ENCODE results near the gene CALHM3.

Gene CALHM3

DNA sequence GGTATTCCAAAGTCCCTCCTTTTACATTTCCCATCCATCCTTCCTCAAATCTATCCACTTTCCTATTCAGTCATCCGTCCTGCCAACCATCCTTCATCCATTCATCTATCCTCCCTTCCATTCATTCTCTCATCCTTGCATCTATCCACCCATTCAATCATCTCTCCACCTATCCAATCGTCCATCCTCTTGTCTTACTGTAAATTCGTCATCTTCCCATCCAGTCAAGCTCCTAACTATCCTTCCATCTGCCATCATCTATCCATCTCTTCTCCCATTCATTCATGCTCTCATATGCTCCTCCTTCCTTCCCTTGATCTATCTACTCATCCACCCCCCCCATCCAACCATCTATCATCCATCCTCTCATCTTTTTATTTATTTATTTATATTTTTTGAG is 5.0 kb downstream of the CALHM3 start:
- Histone ChIP-seq H3K4me1 (ENCODE audit: control insufficient read depth, insufficient read depth, low read length, poor library complexity, severe bottlenecking) (peaks cover 27% of the 10 kb centered on the region), H3K27me3 (replicated peaks; ENCODE audit: control insufficient read depth, insufficient read depth, low read length, poor library complexity, severe bottlenecking) (no peaks in the 10 kb centered on the region), H3K36me3 (ENCODE audit: control insufficient read depth, insufficient read depth, low read length) (no peaks in the 10 kb centered on the region), H3K4me3 (ENCODE audit: insufficient read depth, low read depth, low read length, poor library complexity, severe bottlenecking) (no peak overlapping the region), H3K27ac (ENCODE audit: insufficient read depth, low read length, poor library complexity, severe bottlenecking) (no peak overlapping the region), H3K9me3 (ENCODE audit: control insufficient read depth, low read length) (no peaks in the 10 kb centered on the region)
- DNase-seq: no peak

DNA sequence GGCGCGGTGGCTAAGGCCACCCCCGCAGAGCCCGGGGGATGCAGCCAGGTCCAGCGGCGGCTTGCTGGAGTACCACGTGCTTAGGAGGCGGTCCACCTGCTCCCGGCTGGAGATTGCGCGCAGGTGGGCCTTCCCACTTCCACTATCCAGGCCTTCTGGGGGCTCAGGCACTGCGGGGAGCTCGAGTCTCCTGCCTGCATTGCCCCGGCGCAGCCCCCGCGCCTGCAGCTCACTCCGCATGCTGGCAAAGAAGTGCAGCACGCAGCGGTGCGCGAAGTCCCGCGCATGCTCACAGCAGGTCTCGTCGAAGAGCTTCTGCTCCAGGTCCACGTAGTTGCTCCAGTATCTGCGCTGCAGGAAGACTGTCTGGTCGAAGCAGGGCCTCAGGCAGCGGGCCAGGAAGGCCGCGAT is 5.8 kb downstream of the CALHM3 start:
- no peak for DNase-seq
- H3K4me1 ChIP-seq (ENCODE audit: control insufficient read depth, insufficient read depth, low read length, poor library complexity, severe bottlenecking): peaks cover 27% of the 10 kb centered on the region
- no peaks in the 10 kb centered on the region for H3K36me3 ChIP-seq (ENCODE audit: control insufficient read depth, insufficient read depth, low read length)
- H3K4me3 ChIP-seq (ENCODE audit: insufficient read depth, low read depth, low read length, poor library complexity, severe bottlenecking): no peak overlapping the region
- no peak overlapping the region for H3K27ac ChIP-seq (ENCODE audit: insufficient read depth, low read length, poor library complexity, severe bottlenecking)
- H3K9me3 ChIP-seq (ENCODE audit: control insufficient read depth, low read length): no peaks in the 10 kb centered on the region
- H3K27me3 ChIP-seq (replicated peaks; ENCODE audit: control insufficient read depth, insufficient read depth, low read length, poor library complexity, severe bottlenecking): no peaks in the 10 kb centered on the region

DNA sequence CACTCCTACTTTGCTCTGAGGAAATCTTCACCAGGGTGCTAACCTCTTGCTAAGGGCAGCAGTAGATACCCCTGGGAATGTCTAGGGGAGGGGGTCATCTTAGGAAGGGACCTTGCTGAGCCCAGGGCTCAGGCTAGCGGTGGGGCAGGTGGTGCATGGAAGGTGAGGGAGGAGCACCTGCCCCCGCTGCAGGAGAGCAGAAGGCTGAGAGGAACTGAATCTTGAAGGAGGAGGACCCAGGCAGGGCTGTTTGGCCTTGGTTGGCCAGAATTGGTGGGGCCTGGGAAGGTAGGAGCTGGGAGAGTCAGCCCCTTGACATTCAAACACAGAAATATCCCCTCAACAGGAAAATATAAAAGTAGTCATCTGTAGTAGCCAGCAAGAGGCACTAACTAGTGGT is 7.0 kb downstream of the CALHM3 start:
- Histone ChIP-seq H3K27me3 (replicated peaks; ENCODE audit: control insufficient read depth, insufficient read depth, low read length, poor library complexity, severe bottlenecking) (no peaks in the 10 kb centered on the region), H3K27ac (ENCODE audit: insufficient read depth, low read length, poor library complexity, severe bottlenecking) (peak overlapping the region; percentile 69), H3K4me1 (ENCODE audit: control insufficient read depth, insufficient read depth, low read length, poor library complexity, severe bottlenecking) (peaks cover 27% of the 10 kb centered on the region), H3K4me3 (ENCODE audit: insufficient read depth, low read depth, low read length, poor library complexity, severe bottlenecking) (no peak overlapping the region), H3K9me3 (ENCODE audit: control insufficient read depth, low read length) (no peaks in the 10 kb centered on the region), H3K36me3 (ENCODE audit: control insufficient read depth, insufficient read depth, low read length) (no peaks in the 10 kb centered on the region)
- no peak for DNase-seq

DNA sequence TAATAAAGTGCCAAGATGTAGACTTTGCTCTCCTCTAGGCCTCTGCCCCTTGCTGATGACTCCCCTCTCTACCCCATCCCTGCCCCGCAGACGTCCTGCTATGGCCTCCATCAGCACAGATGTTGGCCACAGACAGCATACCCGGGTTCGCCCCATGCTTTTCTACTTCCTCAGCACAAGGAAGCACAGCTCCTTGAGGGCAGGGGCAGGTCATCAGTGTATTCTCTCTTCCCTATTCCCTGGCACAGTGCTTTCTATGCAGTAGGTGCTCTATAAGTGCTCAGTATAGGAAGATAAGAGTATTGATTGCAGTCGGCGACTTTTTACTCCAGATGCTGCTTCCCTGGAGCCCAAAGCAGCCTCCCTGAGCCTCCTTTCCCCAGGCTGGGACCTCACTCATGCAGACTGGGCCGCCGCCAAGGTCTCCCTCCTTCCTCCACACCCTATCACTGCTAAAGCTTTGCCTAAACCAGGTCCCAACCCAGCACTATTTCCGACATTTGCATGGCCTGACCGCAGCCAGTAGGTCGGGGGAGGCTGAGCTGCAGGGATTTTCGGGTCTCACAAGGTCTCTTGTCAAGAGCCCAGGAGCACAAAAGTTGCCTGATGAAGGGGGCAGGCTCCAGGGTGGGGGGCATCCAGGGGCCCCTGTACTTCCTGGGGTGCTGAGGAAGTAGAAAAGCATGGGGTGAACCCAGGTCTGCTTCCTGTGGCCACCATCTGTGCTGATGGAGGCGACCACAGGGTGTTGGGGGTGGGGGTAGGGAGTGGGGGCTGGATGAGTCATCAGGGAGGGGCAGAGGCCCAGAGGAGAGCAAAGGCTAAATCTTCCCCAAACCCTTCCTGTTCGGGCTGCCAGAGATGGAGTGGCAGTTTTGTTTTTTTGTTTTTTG is 8.0 kb downstream of the CALHM3 start:
- Histone ChIP-seq H3K4me3 (ENCODE audit: insufficient read depth, low read depth, low read length, poor library complexity, severe bottlenecking) (peak overlapping the region; percentile 11), H3K36me3 (ENCODE audit: control insufficient read depth, insufficient read depth, low read length) (no peaks in the 10 kb centered on the region), H3K9me3 (ENCODE audit: control insufficient read depth, low read length) (no peaks in the 10 kb centered on the region), H3K27ac (ENCODE audit: insufficient read depth, low read length, poor library complexity, severe bottlenecking) (peak overlapping the region; percentile 69), H3K27me3 (replicated peaks; ENCODE audit: control insufficient read depth, insufficient read depth, low read length, poor library complexity, severe bottlenecking) (no peaks in the 10 kb centered on the region), H3K4me1 (ENCODE audit: control insufficient read depth, insufficient read depth, low read length, poor library complexity, severe bottlenecking) (peaks cover 27% of the 10 kb centered on the region)
- peak; percentile 59 to 71 (median 67) for DNase-seq

DNA sequence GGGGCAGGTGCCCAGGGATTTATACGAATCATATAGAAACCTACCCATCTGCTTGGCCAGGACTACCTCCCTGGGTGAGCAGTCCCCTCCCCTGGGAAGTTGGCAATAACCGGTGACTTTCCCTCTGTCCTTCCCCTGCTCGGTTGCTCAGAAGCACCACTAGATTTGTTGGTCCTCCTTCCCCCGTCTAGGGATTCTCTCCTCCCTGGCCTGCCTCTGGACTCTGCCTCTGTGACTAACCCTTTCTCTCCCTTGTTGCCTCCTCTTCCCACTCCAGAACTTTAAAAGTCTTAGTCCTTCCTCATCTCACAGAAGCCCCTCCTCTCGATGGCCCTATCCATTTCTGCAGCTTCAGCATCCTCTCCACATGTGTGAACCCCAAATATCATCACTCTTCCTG is 9.8 kb downstream of the CALHM3 start:
- H3K27ac ChIP-seq (ENCODE audit: insufficient read depth, low read length, poor library complexity, severe bottlenecking): no peak overlapping the region
- no peaks in the 10 kb centered on the region for H3K27me3 ChIP-seq (replicated peaks; ENCODE audit: control insufficient read depth, insufficient read depth, low read length, poor library complexity, severe bottlenecking)
- DNase-seq: no peak
- no peaks in the 10 kb centered on the region for H3K9me3 ChIP-seq (ENCODE audit: control insufficient read depth, low read length)
- no peaks in the 10 kb centered on the region for H3K36me3 ChIP-seq (ENCODE audit: control insufficient read depth, insufficient read depth, low read length)
- peaks cover 27% of the 10 kb centered on the region for H3K4me1 ChIP-seq (ENCODE audit: control insufficient read depth, insufficient read depth, low read length, poor library complexity, severe bottlenecking)
- no peak overlapping the region for H3K4me3 ChIP-seq (ENCODE audit: insufficient read depth, low read depth, low read length, poor library complexity, severe bottlenecking)

DNA sequence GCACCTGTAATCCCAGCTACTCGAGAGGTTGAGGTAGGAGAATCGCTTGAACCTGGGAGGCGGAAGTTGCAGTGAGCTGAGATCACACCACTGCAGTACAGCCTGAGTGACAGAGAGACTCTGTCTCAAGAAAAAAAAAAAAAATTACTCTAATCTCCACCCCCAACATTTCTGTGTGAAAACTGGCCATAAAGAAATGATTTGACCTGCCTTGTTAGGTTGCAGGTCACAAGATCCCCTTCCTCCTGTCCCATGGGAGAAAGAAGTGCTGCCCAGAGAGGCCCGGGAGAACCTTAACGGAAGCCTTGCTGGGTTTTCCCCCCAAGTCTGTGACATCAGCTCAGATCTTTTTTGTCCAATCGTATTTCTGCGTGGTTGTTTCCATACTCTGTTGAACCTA is 11.6 kb downstream of the CALHM3 start:
- Histone ChIP-seq H3K36me3 (ENCODE audit: control insufficient read depth, insufficient read depth, low read length) (no peaks in the 10 kb centered on the region), H3K27ac (ENCODE audit: insufficient read depth, low read length, poor library complexity, severe bottlenecking) (no peak overlapping the region), H3K4me1 (ENCODE audit: control insufficient read depth, insufficient read depth, low read length, poor library complexity, severe bottlenecking) (peaks cover 24% of the 10 kb centered on the region), H3K27me3 (replicated peaks; ENCODE audit: control insufficient read depth, insufficient read depth, low read length, poor library complexity, severe bottlenecking) (no peaks in the 10 kb centered on the region), H3K9me3 (ENCODE audit: control insufficient read depth, low read length) (no peaks in the 10 kb centered on the region), H3K4me3 (ENCODE audit: insufficient read depth, low read depth, low read length, poor library complexity, severe bottlenecking) (no peak overlapping the region)
- DNase-seq: no peak

DNA sequence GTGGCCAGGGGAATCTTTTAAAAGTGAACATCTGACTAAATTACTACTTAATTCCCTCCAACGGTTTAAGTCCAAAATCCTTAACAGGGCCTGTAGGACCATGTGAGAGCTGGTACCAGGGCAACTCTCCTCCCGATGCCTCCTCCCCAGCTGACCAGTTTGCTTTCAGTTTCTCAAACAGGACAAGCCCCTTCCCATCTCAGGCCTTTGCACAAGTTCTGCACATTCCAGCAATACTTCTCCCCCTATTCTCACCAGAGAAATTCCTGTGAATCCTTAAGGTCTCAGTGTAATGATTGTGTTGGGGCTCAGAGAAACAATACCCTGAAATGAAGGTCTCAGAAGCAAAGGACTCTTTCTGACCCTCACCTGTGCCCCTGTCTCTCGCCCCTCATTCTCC is 12.3 kb downstream of the CALHM3 start:
- H3K27me3 ChIP-seq (replicated peaks; ENCODE audit: control insufficient read depth, insufficient read depth, low read length, poor library complexity, severe bottlenecking): no peaks in the 10 kb centered on the region
- H3K27ac ChIP-seq (ENCODE audit: insufficient read depth, low read length, poor library complexity, severe bottlenecking): no peak overlapping the region
- no peak overlapping the region for H3K4me3 ChIP-seq (ENCODE audit: insufficient read depth, low read depth, low read length, poor library complexity, severe bottlenecking)
- peaks cover 18% of the 10 kb centered on the region for H3K4me1 ChIP-seq (ENCODE audit: control insufficient read depth, insufficient read depth, low read length, poor library complexity, severe bottlenecking)
- H3K36me3 ChIP-seq (ENCODE audit: control insufficient read depth, insufficient read depth, low read length): no peaks in the 10 kb centered on the region
- no peak for DNase-seq
- H3K9me3 ChIP-seq (ENCODE audit: control insufficient read depth, low read length): no peaks in the 10 kb centered on the region

DNA sequence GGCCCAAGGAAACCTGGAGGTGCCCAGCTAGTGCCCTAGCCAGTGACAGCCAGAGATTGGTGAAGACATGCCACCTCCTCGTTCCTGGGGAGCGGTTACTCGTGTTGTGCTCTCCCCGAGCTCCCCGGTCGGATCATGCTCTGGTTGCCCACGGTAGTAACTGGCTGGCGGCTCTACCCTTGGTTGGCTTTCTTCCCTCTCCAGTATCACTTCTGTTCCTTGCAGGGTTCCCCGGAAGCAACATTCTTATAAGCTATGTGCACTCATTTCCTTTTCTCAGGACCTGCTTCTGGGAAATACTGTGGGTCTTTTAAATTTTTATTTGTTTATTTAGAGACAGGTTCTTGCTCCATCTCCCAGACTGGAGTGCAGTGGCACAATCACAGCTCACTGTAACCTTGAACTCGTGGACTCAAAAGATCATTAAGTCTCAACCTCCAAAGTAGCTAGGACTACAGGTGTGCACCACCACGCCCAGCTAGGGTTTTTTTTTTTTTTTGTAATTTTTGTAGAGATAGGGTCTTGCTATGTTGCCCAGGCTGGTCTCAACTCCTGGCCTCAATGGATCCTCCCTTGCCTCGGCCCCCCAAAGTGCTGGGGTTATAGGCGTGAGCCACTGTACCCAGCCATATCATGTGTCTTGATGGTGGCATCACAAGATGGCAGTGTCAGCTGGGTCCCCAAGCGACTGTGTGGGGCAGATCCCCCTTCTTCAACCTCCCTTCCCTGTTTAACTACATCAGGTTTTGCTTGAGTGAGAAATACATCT is 13.4 kb downstream of the CALHM3 start:
- DNase-seq: no peak
- Histone ChIP-seq H3K27ac (ENCODE audit: insufficient read depth, low read length, poor library complexity, severe bottlenecking) (no peak overlapping the region), H3K4me1 (ENCODE audit: control insufficient read depth, insufficient read depth, low read length, poor library complexity, severe bottlenecking) (peaks cover 8% of the 10 kb centered on the region), H3K9me3 (ENCODE audit: control insufficient read depth, low read length) (no peaks in the 10 kb centered on the region), H3K27me3 (replicated peaks; ENCODE audit: control insufficient read depth, insufficient read depth, low read length, poor library complexity, severe bottlenecking) (no peaks in the 10 kb centered on the region), H3K36me3 (ENCODE audit: control insufficient read depth, insufficient read depth, low read length) (no peaks in the 10 kb centered on the region), H3K4me3 (ENCODE audit: insufficient read depth, low read depth, low read length, poor library complexity, severe bottlenecking) (no peak overlapping the region)

DNA sequence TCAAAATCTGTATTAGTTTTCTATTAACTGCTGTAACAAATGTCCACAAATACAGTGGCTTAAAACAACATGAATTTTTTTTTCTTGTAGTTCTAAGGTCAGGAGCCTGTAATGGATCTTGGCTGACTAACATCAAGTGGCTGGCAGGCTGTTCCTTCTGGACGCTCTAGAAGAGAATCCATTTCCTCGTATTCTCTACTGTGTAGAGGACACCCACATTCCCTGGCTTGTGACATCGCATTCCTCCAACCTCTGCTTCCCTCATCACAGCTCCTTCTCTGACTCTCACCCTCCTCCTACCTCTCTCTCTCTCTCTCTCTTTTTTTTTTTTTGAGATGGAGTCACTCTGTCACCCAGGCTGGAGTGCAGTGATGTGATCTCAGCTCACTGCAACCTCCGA is 15.5 kb downstream of the CALHM3 start:
- no peak for DNase-seq

DNA sequence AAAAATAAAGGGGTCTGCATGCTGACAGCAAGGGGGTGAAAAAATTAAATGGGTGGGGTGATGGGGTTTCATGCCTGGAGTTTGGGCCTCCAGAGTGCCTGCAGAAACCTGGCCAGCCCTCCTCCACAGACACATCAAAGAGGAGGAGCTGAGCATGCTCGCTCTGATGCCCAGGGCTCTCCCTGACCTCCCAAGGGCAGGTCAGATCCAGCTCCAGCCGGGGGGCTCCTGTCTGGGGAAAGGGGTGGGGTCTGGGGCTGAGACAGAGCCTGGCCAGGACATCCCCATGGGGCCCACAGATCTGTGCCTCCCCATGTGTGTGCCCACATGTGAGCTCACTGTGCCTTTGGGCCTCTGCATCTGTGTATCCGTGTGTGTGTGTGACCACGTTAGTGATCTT is 19.4 kb downstream of the CALHM3 start:
- no peaks in the 10 kb centered on the region for H3K36me3 ChIP-seq (ENCODE audit: control insufficient read depth, insufficient read depth, low read length)
- H3K27me3 ChIP-seq (replicated peaks; ENCODE audit: control insufficient read depth, insufficient read depth, low read length, poor library complexity, severe bottlenecking): no peaks in the 10 kb centered on the region
- no peak overlapping the region for H3K4me3 ChIP-seq (ENCODE audit: insufficient read depth, low read depth, low read length, poor library complexity, severe bottlenecking)
- H3K9me3 ChIP-seq (ENCODE audit: control insufficient read depth, low read length): no peaks in the 10 kb centered on the region
- H3K27ac ChIP-seq (ENCODE audit: insufficient read depth, low read length, poor library complexity, severe bottlenecking): no peak overlapping the region
- no peak for DNase-seq
- no peaks in the 10 kb centered on the region for H3K4me1 ChIP-seq (ENCODE audit: control insufficient read depth, insufficient read depth, low read length, poor library complexity, severe bottlenecking)

More for the DNA sequence above, 15.5 kb downstream of the CALHM3 start:
- H3K4me1 ChIP-seq (ENCODE audit: control insufficient read depth, insufficient read depth, low read length, poor library complexity, severe bottlenecking): no peaks in the 10 kb centered on the region
- no peaks in the 10 kb centered on the region for H3K36me3 ChIP-seq (ENCODE audit: control insufficient read depth, insufficient read depth, low read length)
- no peaks in the 10 kb centered on the region for H3K9me3 ChIP-seq (ENCODE audit: control insufficient read depth, low read length)
- H3K27ac ChIP-seq (ENCODE audit: insufficient read depth, low read length, poor library complexity, severe bottlenecking): no peak overlapping the region
- no peak overlapping the region for H3K4me3 ChIP-seq (ENCODE audit: insufficient read depth, low read depth, low read length, poor library complexity, severe bottlenecking)
- no peaks in the 10 kb centered on the region for H3K27me3 ChIP-seq (replicated peaks; ENCODE audit: control insufficient read depth, insufficient read depth, low read length, poor library complexity, severe bottlenecking)
